Suppressor macrophage treated with lipopolysaccharide for 4 hours (primary cell): ENCODE results near the gene PDE4D.

ENCODE experiments used
- DNase-seq: peaks from one replicate; pipeline ENCODE4 v3.0.0-alpha.2; 2020

The PDE4D gene

GRCh38 chr5:59268756-59269415 lies 624.6 kb downstream of the PDE4D start:
- DNase-seq, result peak; percentile 48

GRCh38 chr5:59267033-59267432 lies 626.5 kb downstream of the PDE4D start:
- no peak for DNase-seq

- DNase-seq, result no peak
Measured at GRCh38 chr5:59266410-59266809, 627.1 kb downstream of the PDE4D start.

DNA sequence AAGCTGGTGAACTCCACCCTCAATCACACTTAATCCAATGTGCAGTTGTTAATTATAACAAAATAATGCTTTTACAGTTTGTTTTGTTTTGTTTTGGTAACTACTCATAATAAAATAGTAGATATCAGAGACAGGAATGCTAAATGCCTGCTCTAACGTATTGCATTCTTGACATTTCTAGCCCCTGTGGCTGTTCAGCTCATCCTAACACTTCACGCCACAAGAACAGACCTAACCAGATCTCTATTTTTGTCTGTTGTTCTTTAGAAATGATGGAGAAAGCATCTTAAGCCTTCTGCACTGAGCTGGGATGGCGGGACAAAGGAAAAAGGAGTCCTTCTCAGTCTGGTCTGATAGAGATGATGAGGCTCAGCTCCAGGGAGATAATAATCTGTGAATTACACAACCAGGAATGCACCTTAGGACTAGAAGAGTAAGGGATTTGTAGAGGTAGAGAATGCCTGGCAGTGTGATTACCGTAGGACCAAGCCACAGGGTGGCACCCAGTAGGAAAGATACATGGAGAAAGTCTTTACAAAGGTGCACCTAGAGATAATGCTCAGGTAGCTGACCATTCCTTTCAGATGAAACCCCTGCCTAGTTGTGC lies 628.8 kb downstream of the PDE4D start:
- DNase-seq, result no peak

- no peak for DNase-seq
Measured at GRCh38 chr5:59264013-59264412, 629.5 kb downstream of the PDE4D start.

GRCh38 chr5:59261969-59262368 lies 631.6 kb downstream of the PDE4D start:
- no peak for DNase-seq

GRCh38 chr5:59260973-59261372 lies 632.6 kb downstream of the PDE4D start:
- no peak for DNase-seq

DNA sequence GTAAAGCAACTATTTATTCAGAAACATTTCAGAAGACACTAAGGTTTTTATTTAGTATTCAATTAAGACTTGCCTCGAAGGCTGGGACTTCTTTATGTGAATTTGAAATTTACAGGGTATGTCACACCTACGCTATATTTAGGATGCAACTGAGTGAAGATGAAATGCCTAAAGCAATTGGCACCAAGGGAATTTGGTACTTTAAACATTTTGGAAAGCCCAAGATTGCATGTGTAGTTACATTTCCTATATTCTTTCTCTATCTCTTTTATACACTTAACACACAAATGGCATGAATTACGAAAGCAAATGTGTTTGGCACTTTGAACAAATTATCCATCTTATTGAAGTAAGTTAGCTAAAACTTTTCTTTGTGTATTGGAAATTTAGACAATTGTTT lies 633.3 kb downstream of the PDE4D start:
- peak; percentile 3 for DNase-seq

DNA sequence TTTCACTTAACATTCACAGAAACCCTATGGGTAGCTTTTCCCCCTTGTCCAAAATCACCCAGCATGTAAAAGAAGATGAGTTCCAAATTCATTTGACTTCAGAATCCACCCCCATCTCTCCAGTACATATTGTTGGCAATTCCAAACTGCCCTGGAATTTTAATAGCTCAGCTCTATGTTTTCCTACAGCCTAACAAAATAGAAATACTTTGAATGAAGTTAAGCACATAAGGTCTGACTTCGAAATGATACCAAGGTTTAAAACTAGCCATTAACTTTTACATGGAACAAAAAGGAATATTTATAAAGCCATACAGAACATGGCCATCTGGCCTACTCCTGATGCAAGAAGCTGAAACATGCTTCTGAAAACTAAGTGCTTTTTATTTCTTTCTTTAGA lies 634.3 kb downstream of the PDE4D start:
- DNase-seq, result no peak

DNA sequence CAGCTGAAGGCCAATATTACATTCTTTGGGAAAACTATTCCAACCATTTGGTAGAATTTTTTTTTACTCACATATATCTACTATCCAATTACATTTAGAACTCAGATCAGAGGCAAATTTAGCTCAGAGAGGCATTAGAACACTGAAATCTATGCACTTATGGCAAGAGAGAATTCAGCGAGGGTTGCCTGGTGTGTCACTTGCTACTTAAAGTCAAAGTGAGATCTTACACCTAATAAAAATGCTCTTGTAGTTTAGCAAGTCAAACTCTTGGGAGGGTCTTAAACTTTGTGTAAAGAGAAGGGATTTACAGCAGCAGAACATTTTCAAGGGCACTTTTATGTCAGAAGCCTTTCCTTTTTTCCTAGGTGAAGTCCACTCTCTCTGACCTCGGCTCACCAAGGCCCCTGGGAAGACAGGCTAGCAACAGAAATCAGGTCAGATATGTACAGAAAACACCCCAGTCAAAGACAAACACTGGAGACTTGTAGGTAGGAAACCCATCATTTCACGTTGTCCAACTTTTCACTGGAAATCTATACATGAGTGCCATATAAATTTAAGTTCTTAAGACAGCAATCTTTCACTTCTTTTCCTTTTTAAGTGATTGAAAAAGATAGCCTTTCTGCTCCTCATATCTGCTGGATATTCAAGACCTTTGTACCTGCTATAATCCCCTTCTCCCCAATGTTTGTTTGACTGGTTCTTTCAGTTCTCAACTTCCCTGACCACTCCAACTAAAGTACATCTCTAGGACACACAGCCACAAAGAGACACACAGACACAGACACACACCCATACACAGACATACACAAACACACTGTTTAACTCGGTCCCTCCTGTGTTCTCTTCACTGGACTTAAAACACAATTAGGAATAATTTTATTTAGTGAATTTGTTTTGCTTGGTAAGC lies 635.8 kb downstream of the PDE4D start:
- no peak for DNase-seq

GRCh38 chr5:59256331-59256730 lies 637.2 kb downstream of the PDE4D start:
- no peak for DNase-seq

DNA sequence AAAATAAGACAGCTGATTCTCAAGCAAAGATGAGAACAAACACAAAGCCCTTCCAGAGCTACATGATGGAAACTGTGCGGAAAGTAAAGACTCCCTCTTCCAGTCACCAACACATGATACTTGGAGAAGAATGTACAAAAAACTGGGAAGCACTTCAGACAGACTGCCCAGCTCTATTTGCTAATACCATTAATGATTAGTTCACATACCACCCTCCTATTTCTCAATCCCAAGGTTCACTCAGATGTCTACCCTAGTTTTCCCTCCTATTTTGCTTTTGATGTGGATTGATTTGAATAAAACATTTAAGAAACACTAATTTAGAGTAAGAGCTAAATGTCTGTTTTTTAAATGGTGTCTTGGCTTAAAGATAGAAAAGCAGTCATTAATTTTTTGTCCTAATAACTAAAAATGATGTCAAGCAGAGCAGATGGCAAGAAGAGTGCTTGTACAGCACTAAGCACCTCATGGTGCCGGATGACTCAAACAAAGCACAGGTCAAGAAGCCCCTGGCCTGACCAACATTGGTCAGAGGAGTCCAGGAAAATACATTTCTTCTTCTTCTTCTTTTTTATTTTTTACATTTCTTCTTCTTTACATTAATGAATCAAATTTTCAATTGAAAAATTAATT lies 639.4 kb downstream of the PDE4D start:
- no peak for DNase-seq

GRCh38 chr5:59253625-59254024 lies 639.9 kb downstream of the PDE4D start:
- no peak for DNase-seq

- DNase-seq, result no peak
Measured at GRCh38 chr5:59251627-59252026, 641.9 kb downstream of the PDE4D start.

- no peak for DNase-seq
Measured at GRCh38 chr5:59249726-59250125, 643.8 kb downstream of the PDE4D start.

DNA sequence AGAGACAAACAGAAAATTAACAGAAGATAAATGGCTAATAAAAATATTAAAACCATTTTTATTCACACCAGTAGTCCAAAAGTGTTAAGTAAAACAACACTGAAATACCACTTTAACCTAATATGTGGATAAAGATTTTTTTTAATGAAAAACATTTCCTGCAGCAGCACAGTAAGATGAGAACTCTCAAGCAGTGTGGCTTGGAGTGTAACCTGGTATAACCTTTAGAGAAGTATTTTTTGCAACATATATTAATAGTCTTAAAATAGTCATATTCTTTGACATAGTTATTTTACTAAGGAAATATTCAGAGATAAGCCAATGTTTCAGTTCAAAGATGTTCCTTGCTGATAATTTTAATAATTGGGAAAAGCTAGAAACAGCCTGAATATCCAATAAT lies 644.4 kb downstream of the PDE4D start:
- no peak for DNase-seq

GRCh38 chr5:59246882-59247281 lies 646.6 kb downstream of the PDE4D start:
- no peak for DNase-seq

DNA sequence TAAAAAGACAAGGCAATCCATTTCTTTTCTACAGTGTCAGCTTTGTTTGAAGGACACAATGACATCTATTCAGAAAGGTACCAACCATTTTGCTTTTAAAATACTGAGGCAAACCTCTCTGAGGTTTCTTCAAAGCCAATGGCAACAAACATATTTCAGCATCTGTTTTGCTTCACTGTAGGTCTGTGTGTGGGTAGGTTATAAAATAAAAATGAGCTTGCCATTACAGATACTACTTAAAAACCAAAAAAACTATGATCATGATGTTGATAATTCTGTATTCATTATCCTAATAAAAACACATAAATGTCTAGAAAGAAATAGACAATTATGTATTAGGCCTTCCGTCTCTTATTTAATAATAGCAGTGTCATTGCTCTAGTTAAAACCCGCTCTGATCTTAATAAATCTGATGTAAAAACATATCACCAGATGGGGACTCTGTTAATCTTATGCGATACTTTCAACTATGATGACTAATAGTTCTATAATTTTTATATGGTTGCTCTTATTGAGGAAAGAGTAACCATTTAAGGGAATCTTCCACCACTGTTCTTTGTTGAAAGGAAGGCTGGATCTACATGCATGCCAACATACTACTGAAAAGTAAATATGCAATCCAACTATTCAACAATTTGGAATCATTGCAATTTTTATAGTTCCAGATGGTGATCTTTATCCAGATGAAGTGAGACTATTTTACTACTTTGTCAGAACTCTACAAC lies 647.2 kb downstream of the PDE4D start:
- no peak for DNase-seq

- DNase-seq, result no peak
Measured at GRCh38 chr5:59245198-59245597, 648.3 kb downstream of the PDE4D start.

DNA sequence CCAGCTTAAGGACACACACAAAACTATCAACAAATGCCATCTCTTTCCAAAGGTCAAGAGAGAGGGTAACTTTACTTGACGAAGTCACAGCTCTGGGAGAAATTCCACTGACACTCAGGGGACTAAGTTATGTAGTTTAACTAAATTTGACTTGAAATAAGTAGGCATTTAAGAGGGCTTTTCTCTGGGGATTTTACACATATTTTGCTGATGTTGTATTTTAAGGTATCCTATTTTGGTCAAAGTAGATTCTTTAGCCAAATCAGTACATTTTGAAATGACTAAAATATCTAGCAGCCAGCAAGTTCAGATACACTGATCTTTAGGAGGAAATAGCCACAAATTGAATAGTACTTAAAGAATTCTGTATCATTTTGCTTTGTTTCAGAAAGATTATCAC lies 652.0 kb downstream of the PDE4D start:
- DNase-seq, result no peak

DNA sequence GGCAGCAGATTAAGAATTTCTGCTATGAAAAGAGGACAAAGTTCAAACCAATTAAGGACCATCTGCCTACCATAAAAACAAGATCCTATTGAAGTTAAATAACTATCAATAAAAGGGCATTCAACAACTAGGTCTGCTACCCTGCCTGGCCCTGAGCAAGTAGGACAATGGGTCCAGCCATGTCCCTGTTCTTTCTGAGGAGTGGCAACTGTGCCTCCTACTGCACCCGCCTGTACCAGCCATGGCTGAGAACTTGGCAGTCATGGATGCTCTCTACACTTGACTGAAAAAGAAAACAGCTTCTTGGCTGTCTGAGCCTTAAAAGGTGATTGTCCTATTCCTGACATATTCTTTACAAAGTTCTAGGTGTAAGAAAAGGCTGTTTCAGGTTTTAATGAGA lies 652.4 kb downstream of the PDE4D start:
- no peak for DNase-seq

DNA sequence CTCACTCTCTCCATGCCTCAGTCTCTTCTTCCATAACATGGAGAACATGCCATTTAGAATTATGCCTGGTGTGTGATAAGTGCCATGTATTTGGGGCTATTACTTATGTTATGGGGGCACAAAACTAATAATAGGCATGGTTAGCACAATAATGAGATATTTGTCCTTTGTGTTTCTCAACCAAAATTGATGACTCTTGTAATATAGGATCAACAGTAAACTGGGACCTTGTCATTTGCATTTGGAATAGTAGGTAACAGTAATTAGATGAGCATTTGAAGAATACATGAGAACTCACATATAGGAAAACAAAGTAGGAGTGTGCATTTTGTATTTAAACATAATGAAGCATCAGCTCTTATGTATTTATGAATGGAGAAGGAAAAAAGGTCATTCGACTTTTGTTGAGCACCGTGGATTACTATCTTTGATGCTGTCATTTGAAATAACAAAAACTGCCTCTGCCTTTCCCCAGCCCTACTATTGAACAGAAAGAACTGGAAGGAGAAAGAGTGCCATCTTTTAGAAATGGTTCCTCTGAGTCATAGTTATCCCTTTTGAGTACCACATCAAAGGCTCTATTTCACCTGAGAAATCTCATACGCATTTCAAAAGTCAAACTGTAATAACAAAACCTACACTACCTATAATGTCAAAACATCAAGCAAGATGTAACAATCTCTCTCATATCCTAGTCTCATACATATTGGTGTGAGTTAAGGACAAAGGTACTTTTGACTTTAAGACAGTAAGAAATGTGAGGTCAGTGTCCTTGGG lies 655.2 kb downstream of the PDE4D start:
- no peak for DNase-seq
